Epithelial cell of proximal tubule (primary cell): Measurements from ENCODE around the gene CWF19L1. TPM values are rescaled to one million over a fixed set of nuclear protein-coding genes. Genes with fewer than 3 reads are reported as not detected.

ENCODE experiments used
- DNase-seq: peaks from one replicate; pipeline ENCODE4 v3.0.0-alpha.2; 2011; ENCODE audit warnings: low read depth
- H3K4me3 ChIP-seq: 2 replicates; pipeline ENCODE4 v1.5.1; 2011; ENCODE audit warnings: low read depth, mild to moderate bottlenecking, low read length
- CTCF ChIP-seq: conservative IDR thresholded peaks from 2 replicates; pipeline ENCODE4 v1.5.1; 2012; ENCODE audit warnings: low read depth, mild to moderate bottlenecking, low read length
- total RNA-seq: library from RNA; depleted of rRNA; stranded (reverse); fragments of >200 nt; gene quantifications from 2 replicates; pipeline ENCODE4 v1.2.3, GENCODE V29; 2015

CWF19L1 gene
- total RNA-seq, 1 donor from 2014 or later = 27.7 TPM

GRCh38 chr10:100223879-100224278 is 43.6 kb downstream of the CWF19L1 start:
- H3K4me3 ChIP-seq = no peak overlapping the region
- TF ChIP-seq CTCF = no peak
- no peak for DNase-seq

GRCh38 chr10:100222529-100222928 is 44.9 kb downstream of the CWF19L1 start:
- TF ChIP-seq CTCF = no peak
- no peak overlapping the region for H3K4me3 ChIP-seq
- DNase-seq = no peak

- no peak for TF ChIP-seq CTCF
- H3K4me3 ChIP-seq = no peak overlapping the region
- no peak for DNase-seq
Measured at GRCh38 chr10:100216006-100216405, 51.4 kb downstream of the CWF19L1 start.

- H3K4me3 ChIP-seq = no peak overlapping the region
- TF ChIP-seq CTCF = no peak
- no peak for DNase-seq
Measured at GRCh38 chr10:100209303-100209702, 58.1 kb downstream of the CWF19L1 start.

- no peak overlapping the region for H3K4me3 ChIP-seq
- DNase-seq = no peak
- no peak for TF ChIP-seq CTCF
Measured at GRCh38 chr10:100208276-100208675, 59.2 kb downstream of the CWF19L1 start.

GRCh38 chr10:100204370-100204769 is 63.1 kb downstream of the CWF19L1 start:
- DNase-seq = no peak
- no peak for TF ChIP-seq CTCF
- H3K4me3 ChIP-seq = no peak overlapping the region

- DNase-seq = no peak
- TF ChIP-seq CTCF = no peak
- H3K4me3 ChIP-seq = no peak overlapping the region
Measured at GRCh38 chr10:100201549-100201948, 65.9 kb downstream of the CWF19L1 start.
